K562 (cell line): ENCODE measurements around the gene ZFTA. TPM values are rescaled to one million over a fixed set of nuclear protein-coding genes. Genes with fewer than 3 reads are reported as not detected.

ENCODE experiments used
- ATF6 ChIP-seq: sonication (generic); formaldehyde crosslinking; IDR thresholded peaks from 2 replicates; pipeline ENCODE4 v1.4.0; 2020; ENCODE audit warnings: mild to moderate bottlenecking, missing genetic modification reagents
- DDX20 ChIP-seq: fragments of 450-650 bp; IDR thresholded peaks from 2 replicates; pipeline ENCODE4 v1.6.1; 2016; ENCODE audit warnings: missing genetic modification characterization, low read depth, mild to moderate bottlenecking, missing compliant biosample characterization, moderate library complexity
- HEY1 ChIP-seq: fragments of 250-450 bp; sonication (Bioruptor Pico); IDR thresholded peaks from 2 replicates; pipeline ENCODE4 v1.5.0; 2020; ENCODE audit warnings: mild to moderate bottlenecking, moderate library complexity, borderline replicate concordance
- HNRNPL ChIP-seq: fragments of 200-400 bp; formaldehyde crosslinking; IDR thresholded peaks from 2 replicates; pipeline ENCODE4 v1.6.1; 2017; ENCODE audit warnings: low read depth, mild to moderate bottlenecking, low read length
- KLF6 ChIP-seq: fragments of 250-450 bp; sonication (Bioruptor Pico); IDR thresholded peaks from 2 replicates; pipeline ENCODE4 v1.4.0; 2020; ENCODE audit warnings: mild to moderate bottlenecking, moderate library complexity, borderline replicate concordance
- POLR2H ChIP-seq: IDR thresholded peaks from 2 replicates; pipeline ENCODE4 v1.6.1; 2016; ENCODE audit warnings: missing genetic modification characterization, low read depth, mild to moderate bottlenecking, control low read depth, missing compliant biosample characterization, moderate library complexity
- RUNX1 ChIP-seq: sonication (generic); IDR thresholded peaks from 2 replicates; pipeline ENCODE4 v1.6.1; 2016; ENCODE audit warnings: antibody characterized with exemption, low read depth
- TEAD4 ChIP-seq, 2 experiments: sonication (generic) in 1 of 2; formaldehyde crosslinking in 1 of 2; IDR thresholded peaks; 2 replicates each; pipeline versions ENCODE4 v1.6.1 to v1.8.0; 2012 to 2022; ENCODE audit warnings: borderline replicate concordance in 1 of 2, inconsistent platforms in 1 of 2, low read length in 1 of 2, mild to moderate bottlenecking in 1 of 2, missing genetic modification reagents in 1 of 2
- ZBTB8A ChIP-seq: fragments of 450-650 bp; IDR thresholded peaks from 2 replicates; pipeline ENCODE4 v1.6.1; 2018; ENCODE audit warnings: mild to moderate bottlenecking, moderate library complexity; ENCODE audit not compliant: partially characterized antibody
- ZNF232 ChIP-seq: sonication (generic); formaldehyde crosslinking; IDR thresholded peaks from 2 replicates; pipeline ENCODE4 v1.8.0; 2022; ENCODE audit warnings: mild to moderate bottlenecking, missing genetic modification reagents
- ZNF449 ChIP-seq: fragments of 250-450 bp; sonication (Bioruptor Pico); IDR thresholded peaks from 2 replicates; pipeline ENCODE4 v1.8.0; 2022; ENCODE audit warnings: moderate library complexity, mild to moderate bottlenecking, inconsistent platforms
- polyA plus RNA-seq, 8 experiments: library from polyadenylated mRNA; depleted of rRNA in 4 of 8; stranded (reverse) in 5 of 8; unstranded in 3 of 8; fragments of >200 nt; fragmentation: Nextera tagmentation in 2 of 8; fragmentation: Illumina TruSeq in 1 of 8; extraction: Ambion mirVana in 2 of 8; extraction: Trizol in 1 of 8; gene quantifications; 2 replicates each; pipeline versions ENCODE4 v1.2.1 to v1.2.3, GENCODE V29; 2011 to 2014; ENCODE audit warnings: inconsistent platforms in 1 of 8, missing spikeins in 1 of 8
- total RNA-seq, 7 experiments: library from RNA; depleted of rRNA in 6 of 7; stranded (reverse); fragments of >200 nt in 6 of 7; fragmentation: Illumina TruSeq in 2 of 7; extraction: Trizol in 2 of 7; gene quantifications; 2 replicates each; pipeline versions ENCODE4 v1.2.1 to v1.2.3, GENCODE V29; 2011 to 2021; ENCODE audit warnings: low replicate concordance in 1 of 7
- TF ChIP-seq, protein P1 (sequence below): fragments of 200-800 bp; sonication (Bioruptor generic); IDR thresholded peaks from 2 replicates; pipeline ENCODE4 v1.6.1; 2017; ENCODE audit warnings: missing genetic modification characterization, missing compliant biosample characterization
- TF ChIP-seq, protein P2 (sequence below): sonication (generic); formaldehyde crosslinking; IDR thresholded peaks from 2 replicates; pipeline ENCODE4 v1.9.0; 2022; ENCODE audit warnings: mild to moderate bottlenecking, missing genetic modification reagents

ZFTA gene
- total and polyA plus RNA-seq, 9 of the 15 experiments (the other 6 are each of a cell fraction or from before 2014, with no cell fraction given), result 0.45 to 12.3 (median 2.9) TPM

DNA sequence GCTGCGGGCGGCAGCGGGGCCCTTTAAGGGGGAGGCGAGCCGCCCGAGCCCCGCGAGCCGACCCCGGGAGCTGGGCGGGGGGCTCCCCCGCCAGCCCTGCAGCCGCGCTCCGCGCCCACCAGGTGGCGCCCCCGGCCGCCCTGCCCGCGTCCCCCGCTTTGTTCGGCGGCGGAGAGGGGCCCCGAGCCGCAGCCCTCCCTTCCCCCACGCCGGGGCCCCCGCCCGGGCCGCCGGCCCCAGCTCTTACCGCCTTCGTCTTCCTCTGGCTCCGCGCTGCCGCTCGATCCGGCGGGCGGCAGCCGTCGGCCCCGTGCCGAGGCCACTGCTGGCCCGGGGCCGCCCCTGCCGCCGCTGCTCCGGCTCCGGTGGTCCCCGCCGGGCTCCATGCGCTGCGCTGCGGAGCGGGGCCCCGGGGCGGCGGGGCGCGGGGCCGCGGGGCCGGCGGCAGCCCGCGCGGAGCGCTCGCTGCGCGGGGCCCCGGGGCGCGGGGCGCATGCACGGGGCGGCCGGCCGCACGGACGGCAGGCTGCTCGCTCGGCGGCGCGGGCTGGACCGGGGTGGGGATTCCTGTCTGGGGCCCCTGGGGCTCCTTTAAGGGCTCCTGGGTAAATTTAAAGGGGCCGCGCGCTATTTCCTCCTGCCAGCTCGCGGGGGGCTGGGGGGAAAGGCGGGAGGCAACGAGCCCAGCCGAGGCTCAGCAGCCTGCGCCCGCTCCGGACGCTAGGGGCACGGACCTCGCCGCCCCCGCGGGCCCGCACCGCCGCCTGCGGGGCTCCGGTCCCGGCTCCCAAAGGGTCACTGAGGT is at the start of gene ZFTA (continued):
- TF ChIP-seq, protein P1, sequence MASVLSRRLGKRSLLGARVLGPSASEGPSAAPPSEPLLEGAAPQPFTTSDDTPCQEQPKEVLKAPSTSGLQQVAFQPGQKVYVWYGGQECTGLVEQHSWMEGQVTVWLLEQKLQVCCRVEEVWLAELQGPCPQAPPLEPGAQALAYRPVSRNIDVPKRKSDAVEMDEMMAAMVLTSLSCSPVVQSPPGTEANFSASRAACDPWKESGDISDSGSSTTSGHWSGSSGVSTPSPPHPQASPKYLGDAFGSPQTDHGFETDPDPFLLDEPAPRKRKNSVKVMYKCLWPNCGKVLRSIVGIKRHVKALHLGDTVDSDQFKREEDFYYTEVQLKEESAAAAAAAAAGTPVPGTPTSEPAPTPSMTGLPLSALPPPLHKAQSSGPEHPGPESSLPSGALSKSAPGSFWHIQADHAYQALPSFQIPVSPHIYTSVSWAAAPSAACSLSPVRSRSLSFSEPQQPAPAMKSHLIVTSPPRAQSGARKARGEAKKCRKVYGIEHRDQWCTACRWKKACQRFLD (CRISPR knock-in tag), result no peak; the same call in 1 of the 2 replicates
- TF ChIP-seq ZNF232 (CRISPR knock-in tag) (no peak), ATF6 (CRISPR knock-in tag) (no peak), HNRNPL (0 out of 2 replicates have a peak, but pooled peaks have one; percentile 17), RUNX1 (no peak), DDX20 (no peak), KLF6 (no peak), ZNF449 (CRISPR knock-in tag) (no peak), TEAD4 (IDR thresholded peaks at IDR 0.05; ENCODE audit: low read length) (no peak), TEAD4 (CRISPR knock-in tag; IDR thresholded peaks at IDR 0.05; ENCODE audit: borderline replicate concordance) (no peak), HEY1 (no peak), ZBTB8A (no peak), POLR2H (tag) (no peak)
- TF ChIP-seq, protein P2, sequence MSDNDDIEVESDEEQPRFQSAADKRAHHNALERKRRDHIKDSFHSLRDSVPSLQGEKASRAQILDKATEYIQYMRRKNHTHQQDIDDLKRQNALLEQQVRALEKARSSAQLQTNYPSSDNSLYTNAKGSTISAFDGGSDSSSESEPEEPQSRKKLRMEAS (CRISPR knock-in tag), result no peak
